ENCODE data around the gene SCAF1.

SCAF1 gene

DNA sequence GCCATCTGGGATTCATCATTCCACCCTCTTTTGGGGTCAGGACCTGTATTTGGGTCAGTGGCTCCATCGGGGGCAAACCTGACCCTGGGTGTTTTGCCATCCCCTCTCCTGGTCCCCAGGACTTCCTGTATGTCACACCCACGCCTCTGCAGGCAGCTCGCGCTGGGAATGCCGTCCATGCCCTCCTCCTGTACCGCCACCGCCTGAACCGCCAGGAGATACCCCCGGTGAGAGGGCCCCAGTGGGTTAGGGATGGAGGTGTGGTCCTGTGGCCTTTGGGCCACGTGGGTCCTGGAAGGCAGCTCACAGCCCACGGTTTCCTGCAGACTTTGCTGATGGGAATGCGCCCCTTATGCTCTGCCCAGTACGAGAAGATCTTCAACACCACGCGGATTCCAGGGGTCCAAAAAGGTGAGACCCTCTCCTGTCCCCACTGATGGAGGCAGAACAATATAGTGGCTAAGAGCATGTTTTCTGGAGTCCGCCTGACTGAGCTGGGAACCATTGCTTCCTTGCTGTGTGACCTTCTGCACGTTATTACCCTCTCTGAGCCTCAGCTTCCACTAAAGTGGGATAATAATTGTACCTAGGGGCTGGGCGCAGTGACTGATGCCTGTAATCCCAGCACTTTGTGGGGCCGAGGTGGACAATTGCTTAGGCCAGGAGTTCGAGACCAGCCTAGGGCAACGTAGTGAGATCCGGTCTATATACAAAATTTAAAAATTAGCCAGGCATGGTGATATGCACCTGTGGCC lies 63.1 kb downstream of the SCAF1 start:
- FAIRE-seq (no peak), DNase-seq (ENCODE audit: insufficient read length, low spot score) (no peak)
- TF ChIP-seq, protein P1, sequence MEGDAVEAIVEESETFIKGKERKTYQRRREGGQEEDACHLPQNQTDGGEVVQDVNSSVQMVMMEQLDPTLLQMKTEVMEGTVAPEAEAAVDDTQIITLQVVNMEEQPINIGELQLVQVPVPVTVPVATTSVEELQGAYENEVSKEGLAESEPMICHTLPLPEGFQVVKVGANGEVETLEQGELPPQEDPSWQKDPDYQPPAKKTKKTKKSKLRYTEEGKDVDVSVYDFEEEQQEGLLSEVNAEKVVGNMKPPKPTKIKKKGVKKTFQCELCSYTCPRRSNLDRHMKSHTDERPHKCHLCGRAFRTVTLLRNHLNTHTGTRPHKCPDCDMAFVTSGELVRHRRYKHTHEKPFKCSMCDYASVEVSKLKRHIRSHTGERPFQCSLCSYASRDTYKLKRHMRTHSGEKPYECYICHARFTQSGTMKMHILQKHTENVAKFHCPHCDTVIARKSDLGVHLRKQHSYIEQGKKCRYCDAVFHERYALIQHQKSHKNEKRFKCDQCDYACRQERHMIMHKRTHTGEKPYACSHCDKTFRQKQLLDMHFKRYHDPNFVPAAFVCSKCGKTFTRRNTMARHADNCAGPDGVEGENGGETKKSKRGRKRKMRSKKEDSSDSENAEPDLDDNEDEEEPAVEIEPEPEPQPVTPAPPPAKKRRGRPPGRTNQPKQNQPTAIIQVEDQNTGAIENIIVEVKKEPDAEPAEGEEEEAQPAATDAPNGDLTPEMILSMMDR (IDR thresholded peaks at IDR 0.05; ENCODE audit: insufficient read depth, missing control alignments): no peak

- DNase-seq (ENCODE audit: insufficient read length, low spot score): no peak
- no peak for FAIRE-seq
- TF ChIP-seq, protein P1 (IDR thresholded peaks at IDR 0.05; ENCODE audit: insufficient read depth, missing control alignments): no peak
These were observed 63.9 kb downstream of the SCAF1 start for GRCh38 chr19:49705919-49706318.

All from D721Med (cell line).